ENCODE measurements around the gene GIGYF1. TPM values are rescaled to one million over a fixed set of nuclear protein-coding genes. Genes with fewer than 3 reads are reported as not detected.

The GIGYF1 gene
- total and polyA plus RNA-seq, 2 experiments from 2014 or later: 13.2 to 17.6 TPM

DNA sequence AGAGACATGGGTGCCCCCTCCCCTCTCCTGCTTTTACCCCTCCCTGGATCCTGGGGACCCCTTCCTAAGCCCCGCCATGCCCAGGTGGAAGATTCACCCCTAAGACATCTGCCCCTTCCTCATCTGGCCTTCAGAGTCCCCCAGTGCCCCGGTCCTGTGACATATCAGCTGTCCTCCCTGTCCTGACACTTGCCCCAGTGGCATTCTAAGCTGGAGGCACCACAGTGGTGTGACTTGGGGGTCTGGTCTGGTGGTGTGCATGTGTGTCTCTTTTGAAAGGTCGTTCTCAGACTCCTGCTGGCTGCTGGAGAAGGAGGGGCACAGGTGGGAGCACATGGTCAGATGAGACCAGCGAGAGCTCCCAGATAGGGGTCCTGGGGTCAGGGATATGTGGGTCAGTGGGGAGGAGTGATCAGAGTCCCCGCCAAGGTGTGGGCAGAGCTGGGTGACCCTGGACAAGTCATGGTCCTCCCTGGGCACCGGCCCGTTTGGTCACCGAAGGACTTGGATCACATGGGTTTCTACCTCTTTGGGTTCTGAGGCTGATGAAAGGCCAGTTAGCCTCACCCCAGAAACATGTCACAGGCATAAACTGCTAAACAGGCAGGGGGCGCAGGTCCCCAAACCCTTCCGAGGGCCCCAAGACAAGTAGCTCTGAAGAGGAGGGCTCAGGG, 52.1 kb downstream of the GIGYF1 start:
- no peak for DNase-seq (ENCODE audit: low spot score)
- WGBS (ENCODE audit: low lambda C conversion rate, missing lambda C conversion rate): 92% methylated on average over 9 of the region's 10 CpGs
- Histone ChIP-seq H3K27me3 (no peaks in the 10 kb centered on the region), H3K4me2 (no peak overlapping the region), H3K79me2 (no peaks in the 10 kb centered on the region), H3K9me2 (replicated peaks; ENCODE audit: insufficient read depth) (no peaks in the 10 kb centered on the region), H4K20me1 (ENCODE audit: insufficient read depth, poor library complexity, severe bottlenecking) (no peaks in the 10 kb centered on the region), H3K4me1 (ENCODE audit: insufficient read depth) (no peaks in the 10 kb centered on the region), H3K27ac (no peak overlapping the region), H3K36me3 (replicated peaks; ENCODE audit: insufficient read depth, low read depth) (no peaks in the 10 kb centered on the region), H3K9me3 (ENCODE audit: low read depth) (no peaks in the 10 kb centered on the region), H3K4me3 (no peak overlapping the region), H2AFZ (no peak overlapping the region)
- TF ChIP-seq EZH2phosphoT487 (IDR thresholded peaks at IDR 0.05; ENCODE audit: low read depth, severe bottlenecking, unreplicated experiment) (no peak), EZH2 (IDR thresholded peaks at IDR 0.05; ENCODE audit: borderline replicate concordance) (no peak)
- TF ChIP-seq, protein P1, sequence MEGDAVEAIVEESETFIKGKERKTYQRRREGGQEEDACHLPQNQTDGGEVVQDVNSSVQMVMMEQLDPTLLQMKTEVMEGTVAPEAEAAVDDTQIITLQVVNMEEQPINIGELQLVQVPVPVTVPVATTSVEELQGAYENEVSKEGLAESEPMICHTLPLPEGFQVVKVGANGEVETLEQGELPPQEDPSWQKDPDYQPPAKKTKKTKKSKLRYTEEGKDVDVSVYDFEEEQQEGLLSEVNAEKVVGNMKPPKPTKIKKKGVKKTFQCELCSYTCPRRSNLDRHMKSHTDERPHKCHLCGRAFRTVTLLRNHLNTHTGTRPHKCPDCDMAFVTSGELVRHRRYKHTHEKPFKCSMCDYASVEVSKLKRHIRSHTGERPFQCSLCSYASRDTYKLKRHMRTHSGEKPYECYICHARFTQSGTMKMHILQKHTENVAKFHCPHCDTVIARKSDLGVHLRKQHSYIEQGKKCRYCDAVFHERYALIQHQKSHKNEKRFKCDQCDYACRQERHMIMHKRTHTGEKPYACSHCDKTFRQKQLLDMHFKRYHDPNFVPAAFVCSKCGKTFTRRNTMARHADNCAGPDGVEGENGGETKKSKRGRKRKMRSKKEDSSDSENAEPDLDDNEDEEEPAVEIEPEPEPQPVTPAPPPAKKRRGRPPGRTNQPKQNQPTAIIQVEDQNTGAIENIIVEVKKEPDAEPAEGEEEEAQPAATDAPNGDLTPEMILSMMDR (IDR thresholded peaks at IDR 0.05; ENCODE audit: poor library complexity): no peak

DNA sequence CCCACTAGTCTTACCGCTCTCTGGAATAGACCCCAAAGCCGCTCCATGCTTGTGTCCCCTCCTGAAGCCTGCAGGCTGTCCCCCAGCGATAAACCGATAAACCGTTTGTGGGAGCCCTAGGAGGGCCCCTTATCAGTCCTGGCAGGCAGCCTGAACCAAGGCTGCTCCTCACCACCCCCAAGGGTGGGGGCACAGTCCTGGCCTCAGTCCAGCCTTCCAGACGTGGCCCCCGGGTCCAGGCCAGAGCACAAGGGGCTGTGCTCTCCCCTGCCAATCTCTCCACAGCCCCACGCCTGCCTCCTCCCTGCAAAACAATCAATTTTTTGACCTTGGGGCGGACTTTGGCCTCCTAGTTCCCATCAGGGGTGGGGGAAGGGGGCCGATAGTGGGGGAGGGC, 52.6 kb downstream of the GIGYF1 start, which contains the start of gene TFR2:
TSS of gene TFR2 (minus strand) at position 90 of the 397 bp plus-strand sequence. CDS start at position 47, 43 bp downstream.
- no peak within 1 kb of the TSS for H3K4me3 ChIP-seq
- H3K27me3 ChIP-seq: no peaks in the 10 kb centered on the region
- TF ChIP-seq EZH2phosphoT487 (IDR thresholded peaks at IDR 0.05; ENCODE audit: low read depth, severe bottlenecking, unreplicated experiment) (no peak), EZH2 (IDR thresholded peaks at IDR 0.05; ENCODE audit: borderline replicate concordance) (no peak)
- TF ChIP-seq, protein P1 (IDR thresholded peaks at IDR 0.05; ENCODE audit: poor library complexity): no peak
- no peaks in the 10 kb centered on the region for H3K36me3 ChIP-seq (replicated peaks; ENCODE audit: insufficient read depth, low read depth)
- H3K9me2 ChIP-seq (replicated peaks; ENCODE audit: insufficient read depth): no peaks in the 10 kb centered on the region
- no peak for DNase-seq (ENCODE audit: low spot score)
- WGBS (ENCODE audit: low lambda C conversion rate, missing lambda C conversion rate): 73% methylated on average over 9 of the region's 10 CpGs
- H2AFZ ChIP-seq: no peak within 1 kb of the TSS
- H3K9me3 ChIP-seq (ENCODE audit: low read depth): no peaks in the 10 kb centered on the region
- no peaks in the 10 kb centered on the region for H3K4me1 ChIP-seq (ENCODE audit: insufficient read depth)
- H3K4me2 ChIP-seq: no peak within 1 kb of the TSS
- no peak within 1 kb of the TSS for H3K27ac ChIP-seq
- H4K20me1 ChIP-seq (ENCODE audit: insufficient read depth, poor library complexity, severe bottlenecking): no peaks in the 10 kb centered on the region
- no peaks in the 10 kb centered on the region for H3K79me2 ChIP-seq

DNA sequence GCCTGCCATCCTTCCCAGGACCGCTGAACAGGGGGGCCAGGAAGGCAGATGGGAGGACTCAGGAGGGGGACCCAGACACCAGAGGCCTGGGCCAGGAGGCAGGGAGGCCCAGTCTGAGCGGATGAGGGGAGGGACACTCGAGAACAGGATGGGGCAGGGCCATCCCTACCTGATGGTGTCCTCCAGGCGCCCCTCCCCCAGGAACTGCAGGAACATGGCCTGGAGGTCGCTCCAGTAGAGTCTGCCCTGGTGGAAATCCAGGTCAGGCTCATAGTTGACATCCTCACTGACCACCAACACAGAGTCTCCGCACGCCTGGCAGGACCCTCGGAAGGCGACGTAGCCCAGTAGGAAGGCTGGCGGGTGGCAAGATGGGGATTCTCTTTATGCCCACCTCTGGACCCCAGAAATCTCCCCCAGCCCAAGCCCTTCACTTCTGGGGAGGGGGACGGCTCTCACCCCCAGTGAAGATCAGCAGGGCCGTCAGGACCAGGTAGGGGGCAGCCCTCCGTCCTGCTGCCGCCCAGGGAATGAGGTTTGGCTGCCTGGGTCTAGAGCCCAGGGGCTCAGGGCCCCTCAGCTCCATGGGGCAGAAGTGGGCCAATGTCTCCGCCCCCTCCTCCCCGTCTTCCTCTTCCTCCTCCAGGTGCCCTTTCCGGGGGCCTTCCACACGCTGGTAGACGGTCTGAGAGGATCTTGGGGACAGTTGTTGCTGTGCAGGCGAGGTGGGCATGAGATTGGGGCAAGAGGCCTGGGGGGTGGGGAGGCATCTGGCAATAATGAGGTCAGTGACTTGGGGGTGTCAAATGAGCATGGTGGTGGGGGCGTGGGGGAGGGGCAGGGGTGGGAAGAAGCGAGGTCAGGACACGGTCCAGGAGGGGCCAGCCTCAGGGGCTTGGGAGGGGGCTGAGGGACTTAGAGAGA, 53.3 kb downstream of the GIGYF1 start:
- Histone ChIP-seq H4K20me1 (ENCODE audit: insufficient read depth, poor library complexity, severe bottlenecking) (no peaks in the 10 kb centered on the region), H3K79me2 (no peaks in the 10 kb centered on the region), H3K36me3 (replicated peaks; ENCODE audit: insufficient read depth, low read depth) (no peaks in the 10 kb centered on the region), H3K4me1 (ENCODE audit: insufficient read depth) (no peaks in the 10 kb centered on the region), H3K4me2 (no peak overlapping the region), H2AFZ (no peak overlapping the region), H3K9me2 (replicated peaks; ENCODE audit: insufficient read depth) (no peaks in the 10 kb centered on the region), H3K9me3 (ENCODE audit: low read depth) (no peaks in the 10 kb centered on the region), H3K27me3 (no peaks in the 10 kb centered on the region), H3K4me3 (no peak overlapping the region), H3K27ac (no peak overlapping the region)
- no peak for DNase-seq (ENCODE audit: low spot score)
- WGBS (ENCODE audit: low lambda C conversion rate, missing lambda C conversion rate): 84% methylated on average over 21 of the region's 24 CpGs
- no peak for TF ChIP-seq EZH2 (IDR thresholded peaks at IDR 0.05; ENCODE audit: borderline replicate concordance)

Measured in hepatocyte (in vitro differentiated cells).